LoVo (cell line): ENCODE measurements around the gene TBC1D2B.

ENCODE experiments used
- DNase-seq: peaks from one replicate; pipeline ENCODE4 v3.0.0-alpha.2; 2016; ENCODE audit warnings: low spot score

The TBC1D2B gene

GRCh38 chr15:78032671-78033070, 44.8 kb downstream of the TBC1D2B start:
- no peak for DNase-seq

DNA sequence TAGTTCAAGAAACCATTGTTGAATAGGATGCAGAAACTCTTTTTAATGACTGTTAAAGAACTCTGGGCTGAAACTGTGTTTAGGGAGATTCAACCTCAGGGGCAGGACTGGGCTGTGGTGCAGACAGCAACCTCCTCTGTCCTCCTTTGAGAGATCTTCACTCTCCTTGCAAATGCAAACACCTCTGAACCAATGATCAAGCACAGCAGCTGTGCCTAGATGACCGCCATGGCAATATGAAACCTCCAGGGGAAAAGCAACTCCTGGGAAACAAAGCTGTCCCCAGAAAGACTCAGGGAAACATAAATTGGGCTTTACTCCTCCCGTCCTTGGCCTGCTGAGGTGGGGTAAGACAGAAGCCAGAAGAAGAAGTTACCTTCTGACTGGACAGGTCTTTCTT, 52.6 kb downstream of the TBC1D2B start:
- DNase-seq, result no peak

DNA sequence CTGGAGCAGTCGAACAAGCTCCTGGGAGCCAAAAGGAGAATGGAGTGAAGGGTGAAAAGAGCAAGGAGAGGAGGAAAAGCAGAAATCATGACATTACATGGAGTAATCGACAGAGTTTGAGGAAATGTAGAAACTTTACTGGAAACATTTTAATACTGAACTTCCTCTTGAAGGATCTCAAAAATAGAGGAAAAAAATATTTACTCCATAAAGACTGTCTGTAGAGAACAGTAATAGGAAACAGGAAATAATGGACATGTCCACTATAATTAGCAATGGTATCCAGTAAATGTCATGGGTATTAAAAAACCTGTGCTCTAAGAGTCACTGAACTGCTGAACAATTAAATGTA, 53.0 kb downstream of the TBC1D2B start:
- DNase-seq, result no peak

GRCh38 chr15:78023865-78024518, 53.5 kb downstream of the TBC1D2B start:
- DNase-seq, result no peak

- no peak for DNase-seq
These were observed 54.3 kb downstream of the TBC1D2B start for GRCh38 chr15:78023081-78023665.

DNA sequence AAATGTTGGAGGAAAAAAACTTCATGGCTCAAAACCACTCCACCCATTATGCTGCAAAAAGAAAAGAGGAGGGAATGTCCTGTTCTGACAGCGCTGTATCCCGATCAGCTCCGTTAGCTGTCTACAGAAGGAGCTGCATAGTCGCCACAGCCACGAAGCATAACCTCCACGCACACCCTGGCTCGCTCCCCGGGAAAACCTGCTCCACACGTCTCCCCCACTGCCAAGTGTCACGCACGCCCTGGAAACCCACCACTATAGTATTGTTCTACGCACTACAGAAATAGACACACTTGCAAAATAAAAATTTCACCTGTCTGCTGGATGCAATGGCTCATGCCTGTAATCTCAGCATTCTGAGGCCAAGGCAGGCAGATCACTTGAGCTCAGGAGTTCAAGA, 55.8 kb downstream of the TBC1D2B start:
- DNase-seq, result no peak

DNA sequence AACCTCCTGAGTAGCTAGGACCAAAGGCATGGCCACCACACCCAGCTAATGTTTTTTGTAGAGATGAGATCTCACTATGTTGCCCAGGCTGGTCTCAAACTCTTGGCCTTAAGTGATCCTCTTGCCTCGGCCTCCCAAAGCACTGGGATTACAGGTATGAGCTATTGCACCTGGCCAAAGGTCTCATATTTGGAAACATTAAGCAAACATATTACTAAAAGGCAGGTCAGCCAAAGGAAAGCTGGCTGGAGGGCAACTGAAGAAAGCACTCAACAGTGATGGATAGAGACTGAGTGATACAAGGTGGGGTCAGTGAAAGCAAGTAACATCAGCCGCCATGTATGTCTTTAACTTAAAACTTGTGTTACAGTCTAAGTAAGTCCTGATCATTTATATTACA, 57.5 kb downstream of the TBC1D2B start:
- no peak for DNase-seq

DNA sequence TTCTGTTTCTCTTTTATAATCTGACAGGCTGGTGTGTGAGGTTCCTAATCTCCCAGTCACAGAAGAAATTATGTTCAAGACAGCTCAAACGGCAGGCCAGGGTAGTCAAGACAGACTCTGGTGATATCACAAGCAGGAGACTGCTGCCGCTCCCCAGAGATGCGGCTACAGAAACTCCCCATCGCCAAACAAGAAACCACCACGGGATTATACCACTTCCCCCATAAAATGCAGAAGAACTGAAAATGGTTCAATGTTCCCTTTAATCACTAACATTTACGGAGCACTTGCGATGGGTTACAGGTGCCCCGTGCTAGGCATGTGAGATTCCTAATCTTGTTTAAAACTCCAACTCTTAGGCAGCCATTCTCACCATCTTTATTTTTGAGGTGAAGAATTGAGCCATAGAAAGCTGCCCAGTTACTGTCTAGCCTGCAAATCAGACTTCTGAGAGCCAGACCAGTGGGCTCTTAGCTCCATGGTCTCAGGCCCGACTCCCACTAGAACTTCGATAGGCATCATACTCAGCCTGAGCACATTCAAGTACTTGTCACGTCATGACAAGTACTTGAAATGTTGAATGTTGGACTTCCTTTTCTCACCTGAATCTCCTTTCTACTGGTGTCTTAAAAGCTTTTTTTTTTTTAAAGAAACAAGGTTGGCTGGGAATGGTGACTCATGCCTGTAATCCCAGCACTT, 58.4 kb downstream of the TBC1D2B start:
- DNase-seq, result no peak

GRCh38 chr15:78018445-78018844, 59.1 kb downstream of the TBC1D2B start:
- DNase-seq, result no peak

GRCh38 chr15:78016860-78017259, 60.7 kb downstream of the TBC1D2B start:
- DNase-seq, result no peak

- DNase-seq, result peak; percentile 49
These were observed 64.9 kb downstream of the TBC1D2B start for GRCh38 chr15:78012643-78013077.

DNA sequence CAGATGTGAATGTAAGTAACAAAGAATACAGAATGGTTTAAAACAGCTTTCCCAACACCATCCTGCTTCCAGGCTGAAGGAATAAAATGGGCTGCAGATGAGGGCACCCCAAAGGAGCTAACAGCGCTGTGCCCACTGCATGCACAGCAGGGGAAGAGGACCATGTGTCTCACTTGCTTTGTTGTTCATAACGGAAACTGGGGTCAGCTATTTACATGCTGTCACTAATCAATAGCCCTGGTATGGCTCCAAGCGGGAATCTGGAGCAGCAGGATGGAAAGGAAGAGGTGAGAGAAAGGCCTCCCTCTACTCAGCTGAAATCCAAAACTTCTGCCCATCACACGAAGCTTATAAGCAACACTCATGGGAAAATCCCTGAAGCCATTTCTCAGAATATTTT, 67.4 kb downstream of the TBC1D2B start:
- no peak for DNase-seq

GRCh38 chr15:78007964-78008886, 69.3 kb downstream of the TBC1D2B start:
- DNase-seq, result no peak

- no peak for DNase-seq
These were observed 70.1 kb downstream of the TBC1D2B start for GRCh38 chr15:78007211-78007931.

DNA sequence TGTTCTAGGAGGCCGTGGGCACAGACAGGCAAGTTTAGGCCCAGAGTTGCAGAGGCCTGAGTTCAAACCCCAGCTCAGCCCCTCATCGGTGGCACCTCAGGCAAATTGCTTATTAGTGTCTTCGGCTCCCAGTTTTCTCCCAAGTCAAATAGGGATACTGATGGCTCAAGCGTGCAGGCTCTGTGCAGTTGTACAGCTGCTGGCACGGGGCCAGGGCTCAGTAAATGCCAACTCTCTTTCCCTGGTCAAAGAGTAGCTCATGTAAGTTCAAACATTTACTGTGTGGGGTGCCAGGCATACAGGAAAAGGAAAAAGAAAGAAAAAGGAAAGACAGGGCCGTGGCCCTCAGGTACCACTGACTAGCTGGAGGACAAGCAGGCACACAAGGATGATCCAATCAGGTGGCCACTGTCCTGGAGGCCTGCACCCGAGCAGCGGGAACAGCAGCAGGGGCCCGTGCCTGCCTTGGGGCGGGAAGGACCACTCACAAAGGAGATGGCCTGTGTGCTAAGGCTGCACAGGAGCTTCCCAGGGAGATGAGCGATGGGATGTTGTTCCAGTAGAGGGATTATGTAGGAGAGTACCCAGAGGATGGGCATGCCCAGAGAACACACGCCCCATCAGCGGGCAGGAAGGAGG, 70.8 kb downstream of the TBC1D2B start:
- DNase-seq, result no peak

DNA sequence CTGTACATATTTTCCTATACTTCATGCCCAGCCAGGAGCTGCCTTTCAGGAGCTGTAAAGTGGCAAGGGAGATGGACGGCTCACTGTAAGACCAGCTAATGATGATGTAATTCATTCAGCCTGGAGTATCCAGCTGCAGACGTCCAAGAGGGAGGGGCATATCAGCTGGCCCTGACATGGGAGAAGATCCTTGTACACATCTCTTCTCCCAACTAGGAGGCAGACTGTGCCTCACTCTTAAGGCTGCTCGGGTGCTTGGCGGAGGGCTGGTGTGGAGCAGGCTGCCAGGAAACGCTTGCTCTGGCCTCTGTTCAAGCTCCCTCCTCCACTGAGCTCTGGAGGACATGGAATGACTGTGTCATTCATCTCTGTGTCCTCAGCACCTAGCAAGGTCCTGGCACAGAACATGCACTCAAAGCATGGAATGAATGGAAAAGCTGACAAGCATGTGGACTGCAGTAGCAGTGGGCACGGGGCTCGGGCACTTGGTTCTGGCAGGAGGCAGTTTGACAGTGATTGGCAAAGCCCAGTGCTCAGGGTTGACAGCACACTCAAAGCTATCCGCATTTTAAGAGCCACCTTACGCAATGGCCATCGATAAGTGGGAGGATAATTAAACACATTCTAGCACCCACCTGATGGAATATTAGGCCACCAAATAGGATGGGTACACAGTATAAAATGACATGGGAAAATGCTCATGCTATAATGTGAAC, 72.4 kb downstream of the TBC1D2B start:
- DNase-seq, result no peak

DNA sequence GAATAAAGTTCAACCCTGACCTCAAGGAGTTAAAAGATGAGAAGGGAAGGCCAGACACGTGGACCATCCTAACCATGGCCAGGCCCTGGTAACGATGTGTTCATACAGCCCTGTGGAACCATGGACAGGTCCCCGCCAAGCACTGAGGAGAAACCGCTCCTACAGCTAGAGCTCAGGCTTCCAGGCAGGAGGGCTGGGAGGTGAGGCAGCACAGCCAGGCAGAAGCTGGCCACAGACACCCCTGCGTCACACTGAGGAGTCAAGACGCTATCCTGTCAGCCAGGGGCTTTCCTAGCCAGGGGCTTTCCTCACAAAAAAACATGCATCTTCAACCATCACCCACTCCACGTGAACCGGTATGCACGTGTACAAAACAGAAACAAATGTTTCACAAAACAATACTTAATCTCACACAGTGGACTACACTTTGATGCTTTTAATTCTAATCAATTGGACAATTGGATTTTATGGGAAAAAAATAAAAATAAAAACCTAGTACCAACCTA, 73.2 kb downstream of the TBC1D2B start:
- DNase-seq, result no peak

DNA sequence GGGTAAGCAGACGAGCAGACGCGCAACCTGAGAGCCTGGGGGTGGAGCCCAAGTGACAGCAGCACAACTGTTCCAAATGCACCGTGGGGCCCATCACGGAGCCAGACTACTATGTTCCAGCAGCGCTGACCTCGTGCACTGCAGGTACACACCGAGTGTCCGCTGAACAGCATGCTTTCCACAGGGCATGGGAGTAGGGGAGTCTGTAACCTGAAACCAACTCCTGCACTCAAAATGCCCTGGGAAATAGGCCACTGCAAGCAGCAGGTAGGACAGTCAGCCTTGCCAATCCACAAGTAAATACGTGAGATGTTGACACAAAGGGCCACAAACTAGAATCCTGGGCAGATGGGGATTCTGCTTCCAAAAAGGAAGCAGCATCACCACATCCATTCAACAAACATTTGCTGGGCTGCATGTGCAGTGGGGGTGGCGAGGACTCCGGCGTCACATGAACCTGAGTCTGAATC, 73.9 kb downstream of the TBC1D2B start:
- no peak for DNase-seq

GRCh38 chr15:78002996-78003395, 74.5 kb downstream of the TBC1D2B start:
- DNase-seq, result no peak

GRCh38 chr15:78001656-78002055, 75.9 kb downstream of the TBC1D2B start:
- DNase-seq, result no peak

DNA sequence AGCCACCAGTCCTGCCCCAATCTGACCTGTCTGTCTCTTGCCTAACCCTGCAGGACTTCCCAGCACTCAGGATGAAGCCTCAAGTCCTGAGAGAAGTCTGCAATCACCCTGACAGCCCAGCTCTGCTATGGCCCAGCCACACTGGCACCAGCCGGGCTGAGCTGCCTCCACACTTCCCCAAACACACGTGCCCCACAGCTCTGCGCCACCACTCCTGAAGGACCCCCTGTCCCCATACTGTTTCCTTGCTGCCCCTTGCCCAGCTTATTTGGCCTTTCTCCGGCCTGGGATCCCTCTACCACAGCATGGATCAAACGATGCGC, 76.6 kb downstream of the TBC1D2B start:
- DNase-seq, result no peak
